ENCODE results near the gene CITED1.

DNA sequence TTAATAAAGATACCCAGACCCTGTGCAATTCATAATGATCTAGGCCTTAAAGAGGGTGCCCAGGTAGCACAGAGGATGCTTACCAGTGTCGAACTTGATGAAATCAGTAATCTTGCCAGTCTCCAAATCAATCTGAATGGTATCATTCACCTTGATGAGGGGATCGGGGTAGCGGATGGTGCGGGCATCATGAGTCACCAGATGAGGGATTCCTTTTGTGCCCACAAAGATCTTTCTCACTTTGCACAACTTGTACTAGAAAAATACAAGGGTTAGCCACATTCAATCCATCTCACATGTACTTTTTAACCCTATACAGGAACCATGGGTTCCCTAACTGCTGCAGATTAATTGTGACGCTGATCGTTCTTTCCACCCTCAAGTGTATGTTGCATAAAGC lies 32.0 kb downstream of the CITED1 start:
- no peak for TF ChIP-seq POLR2A (IDR thresholded peaks at IDR 0.05)
- TF ChIP-seq, protein P1, sequence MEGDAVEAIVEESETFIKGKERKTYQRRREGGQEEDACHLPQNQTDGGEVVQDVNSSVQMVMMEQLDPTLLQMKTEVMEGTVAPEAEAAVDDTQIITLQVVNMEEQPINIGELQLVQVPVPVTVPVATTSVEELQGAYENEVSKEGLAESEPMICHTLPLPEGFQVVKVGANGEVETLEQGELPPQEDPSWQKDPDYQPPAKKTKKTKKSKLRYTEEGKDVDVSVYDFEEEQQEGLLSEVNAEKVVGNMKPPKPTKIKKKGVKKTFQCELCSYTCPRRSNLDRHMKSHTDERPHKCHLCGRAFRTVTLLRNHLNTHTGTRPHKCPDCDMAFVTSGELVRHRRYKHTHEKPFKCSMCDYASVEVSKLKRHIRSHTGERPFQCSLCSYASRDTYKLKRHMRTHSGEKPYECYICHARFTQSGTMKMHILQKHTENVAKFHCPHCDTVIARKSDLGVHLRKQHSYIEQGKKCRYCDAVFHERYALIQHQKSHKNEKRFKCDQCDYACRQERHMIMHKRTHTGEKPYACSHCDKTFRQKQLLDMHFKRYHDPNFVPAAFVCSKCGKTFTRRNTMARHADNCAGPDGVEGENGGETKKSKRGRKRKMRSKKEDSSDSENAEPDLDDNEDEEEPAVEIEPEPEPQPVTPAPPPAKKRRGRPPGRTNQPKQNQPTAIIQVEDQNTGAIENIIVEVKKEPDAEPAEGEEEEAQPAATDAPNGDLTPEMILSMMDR (IDR thresholded peaks at IDR 0.05): no peak

All from upper lobe of left lung (tissue), 4 donors.